Left lobe of liver (tissue), 2 donors: ENCODE results near the gene TNFAIP2. TPM values are rescaled to one million over a fixed set of nuclear protein-coding genes. Genes with fewer than 3 reads are reported as not detected.
A peak's percentile ranks its signal among the peaks of the same experiment; 100 is the strongest.

Source experiments
- ATAC-seq: fragments of 200-7000 bp; cut with Tn5 transposase; one replicate; pipeline ENCODE4 v1.9.1; 2020; ENCODE audit warnings: mild to moderate bottlenecking, moderate library complexity
- DNase-seq: peaks from one replicate; pipeline ENCODE4 v3.0.0-alpha.2; 2020; ENCODE audit warnings: low spot score
- total RNA-seq: library from RNA; stranded (reverse); gene quantifications from one replicate; pipeline ENCODE4 v1.2.1, GENCODE V29; 2021
- donor health status: DM: no; HTN: no; CAD: no; lungs with moderate emphysema.
- donor health status: DM: no; HTN: yes; CAD: no.

The TNFAIP2 gene, protein sequence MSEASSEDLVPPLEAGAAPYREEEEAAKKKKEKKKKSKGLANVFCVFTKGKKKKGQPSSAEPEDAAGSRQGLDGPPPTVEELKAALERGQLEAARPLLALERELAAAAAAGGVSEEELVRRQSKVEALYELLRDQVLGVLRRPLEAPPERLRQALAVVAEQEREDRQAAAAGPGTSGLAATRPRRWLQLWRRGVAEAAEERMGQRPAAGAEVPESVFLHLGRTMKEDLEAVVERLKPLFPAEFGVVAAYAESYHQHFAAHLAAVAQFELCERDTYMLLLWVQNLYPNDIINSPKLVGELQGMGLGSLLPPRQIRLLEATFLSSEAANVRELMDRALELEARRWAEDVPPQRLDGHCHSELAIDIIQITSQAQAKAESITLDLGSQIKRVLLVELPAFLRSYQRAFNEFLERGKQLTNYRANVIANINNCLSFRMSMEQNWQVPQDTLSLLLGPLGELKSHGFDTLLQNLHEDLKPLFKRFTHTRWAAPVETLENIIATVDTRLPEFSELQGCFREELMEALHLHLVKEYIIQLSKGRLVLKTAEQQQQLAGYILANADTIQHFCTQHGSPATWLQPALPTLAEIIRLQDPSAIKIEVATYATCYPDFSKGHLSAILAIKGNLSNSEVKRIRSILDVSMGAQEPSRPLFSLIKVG
- 27.9 TPM for total RNA-seq

DNA sequence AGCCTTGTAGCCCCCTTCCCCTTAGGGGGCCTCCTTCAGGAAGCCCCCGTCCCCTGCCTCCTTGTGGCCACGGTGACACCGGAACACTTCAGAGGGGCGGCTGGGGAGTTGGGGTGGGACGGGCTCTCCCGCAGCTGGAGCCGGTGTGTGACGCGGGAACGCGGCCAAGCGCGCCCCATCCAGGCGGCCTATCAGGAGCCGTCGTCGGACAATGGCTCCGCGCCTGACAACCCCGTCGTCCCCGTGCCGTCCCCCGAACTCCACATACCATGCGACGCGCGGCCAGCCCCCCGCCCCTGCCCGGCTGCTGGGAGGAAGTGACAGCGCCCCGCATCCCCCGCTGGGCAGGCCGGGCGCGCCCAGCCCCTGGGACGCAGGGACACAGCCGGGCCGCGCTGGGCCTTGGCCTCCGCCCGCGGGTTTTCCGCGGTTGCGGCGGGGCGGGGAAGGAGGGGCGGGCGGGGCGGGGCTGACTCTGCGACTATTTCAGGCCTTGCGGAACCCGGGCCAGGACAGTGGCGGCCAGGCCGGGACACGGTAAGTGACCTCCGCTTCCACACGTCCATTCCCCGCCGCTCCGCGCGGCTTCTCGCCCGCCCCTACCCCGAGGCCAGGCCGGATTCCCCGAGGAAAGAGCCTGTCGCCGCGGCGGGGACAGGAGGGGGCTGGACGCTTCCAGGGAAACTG, at the start of gene TNFAIP2:
Gene TNFAIP2 (plus strand): TSS at position 515 of the 687 bp plus-strand sequence. CDS start 2,997 bp downstream, outside the sequence.
- no peak for DNase-seq
- ATAC-seq = peak; percentile 55

DNA sequence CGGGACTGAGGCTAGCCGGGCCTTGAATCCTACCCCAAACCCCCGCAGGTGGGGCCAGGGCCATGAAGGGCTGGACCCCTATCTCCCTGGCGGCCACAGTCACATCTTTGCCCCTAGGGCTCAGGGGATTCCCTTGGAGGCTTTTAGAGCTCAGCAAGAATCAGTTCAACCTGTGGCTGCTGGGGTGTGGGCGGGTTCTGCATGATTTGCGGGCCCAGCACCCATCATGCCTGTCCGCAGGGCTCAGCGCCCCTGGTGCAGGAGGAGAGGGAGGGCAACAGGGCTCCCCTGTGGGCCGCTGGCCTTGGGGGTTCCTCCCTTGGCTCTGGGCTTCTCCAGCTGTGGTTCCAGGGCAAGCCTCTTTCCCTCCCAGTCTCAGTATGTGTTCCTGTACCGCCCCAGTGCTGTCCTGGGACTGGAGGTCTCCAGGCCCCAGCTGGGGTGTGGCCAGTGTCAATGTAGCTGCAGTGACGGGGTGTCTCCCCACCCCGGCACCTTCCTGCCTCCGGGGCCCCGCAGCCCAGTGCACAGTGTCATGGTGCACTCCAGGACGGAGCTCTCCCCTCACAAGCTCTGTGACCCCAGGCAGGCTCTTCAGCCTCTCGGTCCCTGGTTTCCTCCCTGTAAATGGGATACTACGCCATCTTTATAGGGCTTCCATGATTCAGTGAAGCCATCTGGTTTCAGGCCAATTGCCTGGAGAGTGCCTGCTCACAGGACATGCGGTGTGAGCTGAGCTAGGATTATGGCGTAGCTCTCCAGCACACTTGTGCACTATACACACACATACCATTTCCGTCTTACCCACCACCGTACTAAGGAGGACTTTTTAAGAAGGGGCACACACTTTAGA, 49.2 kb upstream of the TNFAIP2 start:
- DNase-seq (peak; percentile 43), ATAC-seq (no peak)

DNA sequence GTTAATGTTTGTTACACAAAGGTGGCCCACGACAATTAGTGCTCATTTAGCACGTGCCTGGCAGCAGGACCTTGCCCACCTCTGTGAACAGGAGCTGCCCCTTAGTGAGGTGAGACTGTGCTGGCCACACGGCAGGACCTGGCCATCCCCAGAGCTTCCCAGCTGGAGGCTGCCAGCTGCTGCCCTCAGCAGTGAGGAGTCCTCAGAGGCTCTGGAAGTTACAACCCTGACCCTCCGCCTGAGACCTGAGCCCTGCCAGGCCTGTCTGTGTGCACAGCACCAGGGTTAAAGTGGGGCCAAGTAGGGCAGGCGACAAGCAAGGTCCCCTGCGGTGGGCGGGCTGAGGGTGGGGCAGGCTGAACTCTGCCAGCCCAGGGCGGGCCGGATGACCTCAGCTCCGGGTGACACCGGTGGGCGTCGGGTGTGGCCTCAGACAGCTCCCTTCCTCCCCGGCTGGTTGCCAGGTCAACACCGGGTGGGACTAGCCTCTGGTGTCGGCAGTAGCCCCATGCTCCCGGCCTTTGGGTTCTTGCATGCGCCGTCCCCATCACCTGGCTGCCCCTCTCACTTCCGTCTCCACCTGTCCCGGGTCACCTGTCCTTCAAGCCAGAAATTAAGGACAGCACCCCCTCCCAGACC, 48.4 kb upstream of the TNFAIP2 start:
- ATAC-seq (peak; percentile 29), DNase-seq (peak; percentile 69)

DNA sequence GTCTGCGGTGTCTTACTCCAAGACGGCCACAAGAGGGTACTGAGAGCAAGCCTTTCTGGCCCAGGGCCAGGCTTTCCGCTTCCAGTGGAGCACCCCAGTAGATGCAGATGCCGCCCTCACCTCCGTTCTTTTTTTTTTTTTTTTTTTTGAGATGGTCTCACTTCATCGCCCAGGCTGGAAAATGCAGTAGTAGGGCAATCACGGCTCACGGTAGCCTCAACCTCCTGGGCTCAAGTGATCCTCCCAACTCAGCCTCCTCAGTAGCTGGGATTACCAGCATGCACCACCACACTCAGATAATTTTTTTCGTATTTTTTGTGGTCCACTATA, 44.9 kb upstream of the TNFAIP2 start:
- ATAC-seq (peak; percentile 63), DNase-seq (peak; percentile 80)

DNA sequence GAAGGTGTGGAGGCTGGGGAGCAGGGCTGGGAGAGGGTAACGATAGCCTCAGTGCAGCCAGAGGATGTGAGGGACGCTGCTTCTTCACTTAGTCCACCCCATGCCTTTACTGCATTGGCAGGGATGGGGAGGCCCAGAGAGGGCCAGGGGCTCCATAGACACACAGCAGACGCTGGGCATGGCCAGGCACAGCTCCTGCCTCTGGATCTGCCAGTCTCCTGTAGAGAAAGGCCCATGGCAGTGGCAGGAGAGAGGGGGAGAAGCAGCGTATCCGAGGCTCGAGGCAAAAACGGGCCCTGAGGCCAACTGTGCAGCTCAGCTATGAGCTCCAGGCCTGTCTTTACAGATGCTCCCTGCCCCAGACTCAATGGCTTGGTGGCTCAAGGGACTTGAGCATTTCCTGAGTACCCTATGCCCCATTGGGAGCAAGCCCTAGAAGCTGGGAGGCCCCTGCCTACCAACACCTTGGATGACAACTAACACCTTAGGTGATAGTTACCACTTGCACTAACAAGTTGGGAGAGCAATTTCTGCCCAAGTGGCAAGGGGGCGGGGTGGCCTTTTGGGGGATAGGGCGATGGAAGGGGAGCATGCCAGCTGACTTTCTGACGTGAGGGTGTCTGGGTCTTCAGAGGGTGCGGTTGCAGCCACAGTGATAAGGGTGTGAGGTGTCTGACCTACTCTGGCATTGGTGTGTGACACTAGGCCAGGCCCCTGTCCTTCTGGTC, 44.2 kb upstream of the TNFAIP2 start:
- DNase-seq = no peak
- no peak for ATAC-seq

DNA sequence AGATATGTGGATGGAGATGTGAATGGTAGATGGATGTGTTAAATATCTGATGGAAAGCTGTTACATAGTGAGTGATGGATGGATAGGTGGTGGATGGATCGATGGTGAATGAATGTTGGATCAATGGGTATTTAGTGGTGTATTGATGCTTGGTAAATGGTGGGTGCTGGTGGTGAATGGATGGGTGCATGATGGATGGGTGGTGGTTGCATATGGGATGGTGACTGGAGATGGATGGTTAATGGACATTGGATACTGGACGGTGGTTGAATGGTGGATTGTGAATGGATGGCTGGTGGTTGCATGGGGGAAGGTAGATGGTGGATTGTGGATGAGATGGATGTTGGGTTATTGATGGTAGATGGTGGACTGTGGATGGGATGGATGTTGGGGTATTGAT, 41.3 kb upstream of the TNFAIP2 start:
- ATAC-seq = no peak
- no peak for DNase-seq

DNA sequence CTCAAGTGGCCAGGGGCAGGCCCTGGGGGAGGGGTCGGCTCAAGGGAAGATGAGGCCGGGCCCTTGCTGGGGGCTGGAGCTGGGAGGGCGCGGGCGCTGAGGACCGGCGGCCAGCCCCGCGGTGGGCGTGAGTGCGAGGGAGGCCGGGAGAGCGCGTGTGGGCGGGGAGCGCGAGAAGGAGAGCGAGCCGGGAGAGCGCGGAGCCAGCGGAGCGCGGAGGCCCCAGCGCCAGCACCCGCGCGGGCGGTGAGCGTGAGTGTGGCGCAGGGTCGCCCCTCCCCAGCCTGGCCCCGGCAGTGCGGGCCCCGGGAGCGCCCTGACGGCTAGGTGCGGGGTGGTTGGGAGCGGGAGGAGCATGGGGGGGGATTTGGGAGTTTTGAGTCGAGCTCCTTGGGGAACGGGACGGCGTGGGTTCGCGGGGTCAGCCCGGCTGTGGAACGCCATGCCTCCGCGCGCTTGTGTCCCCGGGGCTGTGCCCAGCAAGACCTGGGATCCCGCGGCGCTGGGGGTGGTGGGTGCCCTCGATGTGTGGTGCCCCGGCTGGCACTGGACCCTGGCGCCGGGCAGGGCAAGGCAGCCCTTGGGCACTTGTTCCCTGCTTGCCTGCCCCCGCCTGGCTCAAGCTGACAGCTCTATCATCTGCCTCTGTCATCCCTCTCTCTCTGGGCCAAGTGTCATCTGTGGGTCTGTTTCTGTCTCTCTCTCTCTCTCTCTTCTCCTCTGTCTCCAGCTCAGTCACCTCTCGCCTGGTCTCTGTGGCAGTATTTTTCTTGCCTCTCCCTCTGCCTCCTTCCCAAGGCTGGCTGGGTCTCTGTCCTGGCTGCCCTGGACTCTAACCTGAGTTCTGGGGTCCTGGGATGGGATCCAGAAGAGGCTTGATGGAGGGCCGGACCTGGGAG, 39.0 kb upstream of the TNFAIP2 start, which contains the start of gene LBHD2:
Gene LBHD2 (plus strand): TSS at position 190 of the 899 bp plus-strand sequence. CDS start 1,803 bp downstream, outside the sequence.
- peak; percentile 56 for ATAC-seq
- no peak for DNase-seq

DNA sequence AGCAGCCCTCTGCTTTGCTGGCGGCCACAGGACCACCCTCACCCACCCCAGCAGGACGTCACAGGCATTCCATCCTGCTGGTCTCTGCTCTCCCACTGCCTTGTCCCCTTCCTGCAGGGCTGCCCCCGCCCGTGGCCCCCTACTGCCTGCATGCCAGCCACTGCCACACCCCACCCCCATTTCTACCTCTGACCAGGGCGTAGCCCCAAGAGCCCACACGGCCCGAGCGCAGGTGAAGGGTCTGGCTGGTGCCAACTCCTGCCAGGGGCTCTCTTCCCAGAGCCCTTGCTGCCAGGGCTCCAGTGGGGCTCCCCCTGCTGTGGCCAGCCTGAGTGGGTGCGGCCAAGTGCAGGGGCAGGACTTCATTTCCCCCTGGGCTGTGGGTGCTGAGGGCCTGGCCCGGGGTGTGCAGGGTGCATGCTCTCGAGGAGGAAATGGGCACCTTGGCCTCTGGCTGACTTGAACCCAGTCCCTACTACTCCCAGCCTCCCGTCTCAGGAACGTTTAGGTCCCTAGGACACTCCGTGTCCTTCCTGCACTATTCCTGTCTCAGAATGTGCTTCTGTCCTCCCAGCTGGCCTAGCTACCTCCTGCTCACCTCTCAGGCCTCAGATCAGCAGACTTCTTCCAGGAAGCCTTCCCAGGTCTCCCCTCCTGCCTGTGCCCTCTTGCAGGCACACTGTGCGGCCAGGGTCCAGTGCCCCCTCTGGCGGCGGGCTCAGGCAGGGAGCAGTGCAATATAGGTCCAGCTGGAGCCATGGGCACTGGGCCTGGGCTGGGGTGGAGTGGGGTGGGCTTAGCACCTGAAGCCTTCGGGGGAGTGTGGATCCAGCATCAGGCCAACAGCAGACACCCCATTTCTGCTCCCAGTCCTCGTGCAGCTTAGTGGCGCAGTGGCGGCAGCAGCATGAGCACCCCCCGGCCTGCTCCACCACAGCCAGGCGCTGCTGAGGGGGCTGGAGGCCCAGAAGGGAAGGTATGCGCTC, 37.9 kb upstream of the TNFAIP2 start:
- DNase-seq (no peak), ATAC-seq (peak; percentile 17)

DNA sequence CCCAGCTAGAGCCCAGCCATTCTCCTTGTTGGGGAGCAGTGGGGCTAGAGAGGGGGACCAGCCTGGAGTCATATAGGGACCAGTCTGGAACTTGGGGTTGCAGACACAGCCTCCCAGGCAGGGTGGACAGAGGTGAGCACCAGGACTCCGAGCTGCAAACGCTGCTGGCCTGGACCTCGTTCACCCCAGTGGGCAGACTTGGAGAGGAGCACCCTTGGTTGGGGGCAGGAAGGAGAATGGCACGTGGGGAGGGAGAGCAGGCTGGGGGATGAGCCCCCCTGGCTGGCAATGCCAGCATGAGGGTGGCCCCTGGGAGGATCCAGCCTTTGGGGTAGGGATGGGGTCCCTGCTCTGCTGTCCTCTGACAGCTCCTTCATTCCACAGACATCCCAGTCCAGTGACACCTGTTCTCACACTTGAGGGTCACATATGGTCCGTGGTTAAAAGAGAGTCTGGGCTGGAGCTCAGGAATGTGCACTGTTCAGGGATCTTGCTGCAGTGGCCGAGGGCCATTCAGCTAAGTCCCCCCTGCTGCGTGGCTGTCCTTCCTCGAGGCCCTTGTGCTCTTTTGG, 36.4 kb upstream of the TNFAIP2 start:
- no peak for ATAC-seq
- no peak for DNase-seq

DNA sequence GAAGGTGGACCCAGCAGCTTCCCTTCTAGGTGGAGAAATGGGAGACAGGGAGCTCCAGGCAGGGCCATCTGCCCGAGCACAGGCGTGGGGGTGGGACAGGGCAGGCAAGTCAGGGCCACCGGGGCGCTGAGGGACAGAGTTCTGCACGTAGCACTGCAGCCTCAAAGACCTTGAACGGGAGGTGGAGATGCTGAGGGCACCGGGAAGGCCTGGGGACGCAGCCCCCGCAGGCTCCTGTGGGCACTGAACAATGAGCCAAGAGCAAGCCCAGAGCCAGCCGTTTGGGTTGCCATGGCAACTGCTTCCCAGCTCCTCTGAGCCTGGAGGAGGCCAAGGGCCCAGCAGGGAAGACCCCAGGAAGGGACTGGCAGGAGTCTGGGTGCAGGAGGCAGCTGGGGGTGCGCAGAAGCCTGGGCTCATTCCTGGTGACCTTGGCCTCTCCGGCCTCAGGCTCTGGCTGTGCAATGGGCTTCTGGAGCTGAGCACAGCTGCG, 35.9 kb upstream of the TNFAIP2 start:
- no peak for ATAC-seq
- DNase-seq = no peak

DNA sequence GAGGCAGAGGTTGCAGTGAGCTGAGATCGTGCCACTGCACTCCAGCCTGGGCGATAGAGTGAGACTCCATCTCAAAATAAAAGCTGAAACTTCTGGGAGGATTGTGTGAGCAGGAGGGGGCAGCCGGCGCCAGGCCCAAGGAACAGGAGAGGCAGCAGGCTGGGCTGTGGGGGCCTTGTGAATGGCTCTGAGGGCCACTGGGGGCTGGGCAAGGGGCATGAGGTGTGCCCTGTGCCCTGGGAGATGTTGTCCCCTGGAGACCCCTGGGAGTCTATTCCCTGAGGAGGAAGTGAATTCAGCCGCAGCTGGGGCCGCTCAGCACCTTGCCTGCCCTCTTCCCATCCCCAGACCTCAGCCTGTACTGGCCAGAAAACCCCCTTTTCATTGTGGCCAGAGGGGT, 34.3 kb upstream of the TNFAIP2 start:
- ATAC-seq = no peak
- DNase-seq = no peak

DNA sequence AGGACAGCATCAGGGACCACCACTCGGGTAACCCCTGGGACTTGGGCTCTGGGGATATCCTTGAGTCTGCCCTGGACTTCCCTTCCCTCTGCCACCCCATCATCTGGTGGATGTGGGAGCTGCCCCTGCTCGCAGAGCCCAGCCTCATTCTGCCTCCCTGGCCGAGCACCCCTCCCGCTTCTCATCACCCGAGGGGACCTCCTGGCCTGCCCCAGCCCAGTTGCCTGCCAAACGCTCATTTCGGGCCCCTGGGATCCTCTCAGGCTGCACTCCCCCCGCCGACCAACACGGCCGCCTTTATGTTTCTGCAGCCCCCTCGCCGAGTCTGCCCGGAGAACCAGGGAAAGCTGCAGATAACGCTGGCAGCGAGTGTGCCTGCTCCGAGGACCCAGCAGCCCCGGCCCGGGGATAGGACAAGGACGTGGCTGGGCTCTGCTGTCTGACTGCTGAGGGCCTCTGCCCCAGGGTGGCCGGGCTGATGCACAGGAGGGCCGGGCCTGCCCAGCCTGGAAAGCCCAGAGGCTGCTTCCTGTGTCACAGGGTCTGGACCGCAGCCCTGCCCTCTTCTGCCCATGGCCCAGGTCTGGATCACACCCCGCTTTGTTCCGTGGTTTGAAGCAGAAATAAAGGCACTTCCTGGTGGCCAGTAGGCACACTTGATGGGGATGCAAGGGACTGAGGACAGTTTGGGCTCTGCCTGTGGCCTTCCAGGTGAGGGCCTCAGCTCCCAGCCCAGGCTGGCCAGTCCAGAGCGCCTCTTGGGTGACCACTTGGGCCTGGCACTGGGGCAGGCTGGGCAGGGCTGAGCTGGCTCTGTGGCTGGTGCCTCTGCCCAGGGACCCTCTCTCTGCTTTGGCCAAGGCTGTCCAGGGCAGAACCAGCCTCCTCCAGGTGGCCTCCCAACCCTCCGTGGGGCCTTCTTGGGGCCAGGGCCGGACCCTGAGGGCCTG, 33.6 kb upstream of the TNFAIP2 start:
- DNase-seq (no peak), ATAC-seq (no peak)

DNA sequence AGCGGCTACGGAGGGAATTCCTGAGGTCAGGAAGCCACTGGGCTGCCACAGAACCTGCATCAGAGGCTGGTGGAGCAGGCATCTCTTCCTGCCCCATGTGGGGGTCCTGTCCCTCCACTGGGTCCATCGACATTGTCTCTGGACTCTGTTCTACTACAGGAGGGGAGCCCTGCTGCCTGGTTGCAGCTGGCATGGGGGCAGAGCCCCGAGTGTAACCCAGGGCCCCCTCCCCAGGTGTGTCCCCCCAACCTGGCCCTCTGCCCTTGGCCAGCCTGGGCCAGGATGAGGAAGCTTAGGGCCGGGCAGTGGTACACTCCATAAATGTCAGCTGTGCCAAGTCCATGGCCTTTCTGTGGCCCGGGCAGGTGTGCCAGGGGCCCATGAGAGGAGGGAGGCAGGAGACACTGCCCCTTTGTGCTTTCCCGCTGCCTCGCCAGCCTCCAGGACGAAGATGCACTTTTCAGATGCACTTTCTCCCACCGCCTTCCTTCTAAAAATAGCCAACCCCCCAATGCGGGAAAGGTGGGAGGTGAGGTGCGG, 32.7 kb upstream of the TNFAIP2 start:
- ATAC-seq (no peak), DNase-seq (no peak)

DNA sequence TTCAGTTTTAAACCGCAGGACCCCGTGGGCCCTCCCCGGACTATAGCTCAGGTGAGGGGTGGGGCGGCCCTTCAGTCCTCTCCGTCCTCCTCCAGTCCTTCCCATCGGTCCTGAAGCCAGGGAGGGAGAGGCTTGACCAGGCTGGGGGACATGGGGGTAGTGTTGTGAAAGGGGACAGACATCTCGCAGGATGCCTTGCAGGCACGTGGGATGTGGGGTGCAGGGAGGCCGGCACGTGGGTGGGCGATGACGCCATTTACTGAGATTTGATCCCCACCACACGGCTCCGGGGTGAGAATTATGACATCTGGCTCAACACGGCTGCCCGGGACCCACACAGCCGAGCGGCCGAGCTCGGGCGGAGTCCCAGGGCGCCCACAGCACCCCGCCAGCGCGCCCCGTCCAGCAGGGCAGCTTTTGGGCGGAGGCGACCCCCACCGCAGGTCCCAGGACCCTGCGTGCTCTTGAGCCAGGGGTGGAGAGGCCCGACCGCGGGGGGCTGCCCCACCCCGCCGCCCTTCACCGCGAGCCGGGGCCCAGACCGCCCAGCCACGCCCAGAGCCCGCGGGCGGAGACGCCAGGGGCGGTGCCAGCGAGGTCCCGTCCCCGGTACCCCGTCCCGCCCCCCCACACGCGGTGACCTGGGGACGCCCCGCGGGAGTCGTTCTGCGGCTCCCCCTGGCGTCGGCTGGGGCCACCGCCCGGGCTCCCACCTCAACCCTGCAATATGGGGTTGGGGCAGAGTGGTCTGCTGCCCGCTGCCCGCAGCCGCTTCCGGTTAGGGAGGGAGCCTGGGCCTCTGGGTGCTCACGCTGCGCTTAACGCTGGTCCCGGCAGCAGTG, 32.0 kb upstream of the TNFAIP2 start:
- ATAC-seq (peak; percentile 70), DNase-seq (peak; percentile 76)

DNA sequence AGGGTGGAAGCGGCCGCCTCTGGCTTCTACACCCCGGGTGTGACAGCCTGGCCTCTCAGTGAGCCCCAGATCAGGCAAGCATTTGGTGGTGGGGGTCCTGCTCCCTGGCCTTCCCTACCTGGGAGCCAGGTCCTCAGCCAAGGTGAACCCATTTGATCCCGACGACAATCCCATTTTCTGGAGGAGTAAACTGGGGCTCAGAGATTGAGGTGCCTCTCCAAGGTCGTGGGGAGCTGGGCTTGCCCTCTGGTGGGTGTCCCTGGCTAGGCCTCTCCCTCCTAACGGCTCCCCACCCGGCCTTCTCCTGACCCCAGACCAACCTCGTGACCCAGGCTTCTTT, 31.4 kb upstream of the TNFAIP2 start:
- ATAC-seq (no peak), DNase-seq (no peak)
